GM21619 (cell line): ENCODE measurements around the gene CNDP1.

Source experiments
- ATAC-seq: cut with Tn5 transposase; IDR thresholded peaks from one replicate; pipeline ENCODE4 v1.9.1; 2021; ENCODE audit not compliant: unreplicated experiment

Gene CNDP1

GRCh38 chr18:74506448-74507084 is 27.7 kb upstream of the CNDP1 start:
- no peak for ATAC-seq

GRCh38 chr18:74507097-74507881 is 27.0 kb upstream of the CNDP1 start:
- no peak for ATAC-seq

DNA sequence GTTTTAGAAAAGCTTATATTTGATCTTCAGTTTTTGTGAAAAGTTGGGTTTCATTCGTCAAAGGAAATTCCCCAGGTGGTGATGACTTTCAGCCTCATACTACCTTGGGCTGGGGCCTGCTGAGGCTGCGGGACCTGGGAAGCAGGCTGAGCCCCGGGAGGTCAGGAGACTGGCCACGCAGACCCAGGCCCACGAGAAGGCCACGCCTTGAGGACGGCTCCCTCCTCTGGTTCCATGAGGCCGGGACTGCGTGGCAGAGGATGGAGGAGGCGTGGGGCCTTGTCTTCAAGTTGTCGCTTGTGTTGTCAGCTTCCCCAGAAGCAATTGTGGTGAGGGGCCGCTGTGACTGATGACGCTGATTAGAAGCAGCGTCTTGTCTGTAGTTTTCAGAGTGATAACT is 26.4 kb upstream of the CNDP1 start:
- no peak for ATAC-seq

DNA sequence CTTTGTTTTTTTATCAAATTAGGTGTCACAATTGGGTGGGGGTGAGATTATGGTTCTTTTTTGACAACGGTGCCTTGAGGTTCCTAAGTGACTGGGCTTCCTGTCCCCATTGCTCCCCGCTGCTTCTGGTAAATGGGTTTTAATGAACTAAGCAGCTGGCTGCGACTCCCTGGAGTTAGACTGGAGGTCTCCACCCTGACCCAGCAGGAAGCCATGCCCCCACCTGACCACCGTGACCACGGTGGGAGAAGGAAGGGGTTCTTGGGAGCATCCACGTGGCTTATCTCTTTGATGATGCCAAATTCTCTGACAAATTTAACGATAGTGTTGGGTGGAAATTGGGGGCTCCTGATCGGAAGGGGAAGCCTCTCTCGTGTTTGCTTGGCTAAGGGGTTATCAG is 25.9 kb upstream of the CNDP1 start:
- no peak for ATAC-seq

GRCh38 chr18:74508821-74509225 is 25.5 kb upstream of the CNDP1 start:
- no peak for ATAC-seq

- no peak for ATAC-seq
Observed at GRCh38 chr18:74509856-74510769, 24.2 kb upstream of the CNDP1 start.

- ATAC-seq, result no peak
Observed at GRCh38 chr18:74510770-74511095, 23.6 kb upstream of the CNDP1 start.

- no peak for ATAC-seq
Observed at GRCh38 chr18:74511823-74512222, 22.5 kb upstream of the CNDP1 start.

- no peak for ATAC-seq
Observed at GRCh38 chr18:74512321-74513053, 21.8 kb upstream of the CNDP1 start.

DNA sequence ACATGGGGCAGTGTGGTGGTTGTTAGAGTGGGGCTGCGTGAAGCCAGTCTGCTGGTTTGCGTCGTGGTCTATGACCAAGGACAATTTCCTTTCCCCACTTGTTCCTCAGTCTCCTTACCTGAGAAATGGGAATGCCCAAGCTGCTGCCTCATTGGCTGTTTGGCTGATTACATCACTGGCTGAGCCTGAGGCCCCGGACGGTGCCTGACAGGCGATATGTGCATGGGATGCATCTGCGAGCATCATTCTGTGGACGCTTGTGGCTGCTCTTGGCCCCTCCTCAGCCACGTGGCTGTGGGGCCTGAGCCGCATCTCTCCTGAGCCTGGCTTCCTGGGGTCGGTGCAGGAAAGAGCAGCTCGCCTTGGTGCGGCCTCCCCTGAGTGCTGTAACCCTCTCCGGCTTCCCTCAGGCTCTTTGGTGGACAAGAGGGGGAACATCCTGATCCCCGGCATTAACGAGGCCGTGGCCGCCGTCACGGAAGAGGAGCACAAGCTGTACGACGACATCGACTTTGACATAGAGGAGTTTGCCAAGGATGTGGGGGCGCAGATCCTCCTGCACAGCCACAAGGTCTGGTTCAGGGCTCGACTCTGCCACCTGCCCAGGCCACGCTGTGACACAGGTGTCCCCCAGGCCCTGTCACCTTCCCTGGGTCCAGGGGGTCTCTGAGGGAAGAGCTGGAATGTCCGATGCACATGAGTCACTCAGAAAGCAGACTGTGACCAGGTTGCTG is 21.0 kb upstream of the CNDP1 start:
- ATAC-seq, result no peak

- no peak for ATAC-seq
Observed at GRCh38 chr18:74513883-74514205, 20.5 kb upstream of the CNDP1 start.

GRCh38 chr18:74514860-74515495 is 19.3 kb upstream of the CNDP1 start:
- no peak for ATAC-seq

DNA sequence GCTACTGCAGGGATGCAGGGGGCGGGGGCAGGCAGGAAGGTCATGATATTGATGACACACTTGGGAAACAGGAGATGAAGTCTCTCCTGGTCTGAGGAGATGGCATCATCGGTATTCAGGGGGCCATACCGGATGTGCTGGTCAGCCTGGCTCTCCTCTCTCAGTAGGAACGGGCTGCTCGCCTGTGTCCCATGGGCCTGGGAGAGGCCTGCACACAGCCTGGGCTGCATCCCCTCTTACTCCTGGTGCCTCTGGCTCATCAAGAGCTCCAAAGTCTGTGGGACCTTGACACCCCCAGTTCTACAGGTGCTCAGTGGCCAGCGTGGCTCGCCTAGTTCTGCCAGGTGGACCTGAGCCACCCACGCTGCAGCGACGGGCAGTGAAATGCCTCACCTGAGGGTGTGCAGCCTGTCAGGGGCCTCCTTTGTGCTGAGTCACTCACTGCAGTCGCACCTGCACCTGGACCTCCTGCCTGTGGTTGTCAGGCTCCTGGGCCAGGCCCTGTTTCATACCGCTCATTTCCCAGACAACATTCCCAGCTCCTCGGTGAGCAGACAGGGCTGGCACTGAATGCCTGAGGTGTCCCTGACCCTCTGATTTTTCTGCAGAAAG is 18.6 kb upstream of the CNDP1 start:
- no peak for ATAC-seq

- no peak for ATAC-seq
Observed at GRCh38 chr18:74516271-74517235, 17.7 kb upstream of the CNDP1 start.

DNA sequence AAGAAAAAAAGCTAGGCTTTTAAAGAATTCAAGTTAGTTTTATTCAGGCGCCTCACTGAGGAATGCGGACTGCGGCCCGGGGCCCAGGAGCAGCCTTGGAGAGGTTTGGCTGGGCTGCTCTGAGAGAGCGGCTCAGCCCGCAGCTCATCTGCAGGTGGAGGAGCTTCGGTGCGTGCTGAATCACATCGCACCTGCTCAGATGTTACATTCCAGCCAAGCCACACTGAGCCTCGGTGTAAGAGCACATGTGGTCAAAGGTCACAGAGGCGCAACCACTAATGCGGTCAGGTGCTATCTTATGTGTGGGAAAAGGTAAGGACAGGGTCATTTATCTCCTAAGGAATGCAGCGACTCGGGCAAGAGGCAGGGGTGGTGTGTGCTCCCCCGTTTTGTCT is 17.1 kb upstream of the CNDP1 start:
- no peak for ATAC-seq

DNA sequence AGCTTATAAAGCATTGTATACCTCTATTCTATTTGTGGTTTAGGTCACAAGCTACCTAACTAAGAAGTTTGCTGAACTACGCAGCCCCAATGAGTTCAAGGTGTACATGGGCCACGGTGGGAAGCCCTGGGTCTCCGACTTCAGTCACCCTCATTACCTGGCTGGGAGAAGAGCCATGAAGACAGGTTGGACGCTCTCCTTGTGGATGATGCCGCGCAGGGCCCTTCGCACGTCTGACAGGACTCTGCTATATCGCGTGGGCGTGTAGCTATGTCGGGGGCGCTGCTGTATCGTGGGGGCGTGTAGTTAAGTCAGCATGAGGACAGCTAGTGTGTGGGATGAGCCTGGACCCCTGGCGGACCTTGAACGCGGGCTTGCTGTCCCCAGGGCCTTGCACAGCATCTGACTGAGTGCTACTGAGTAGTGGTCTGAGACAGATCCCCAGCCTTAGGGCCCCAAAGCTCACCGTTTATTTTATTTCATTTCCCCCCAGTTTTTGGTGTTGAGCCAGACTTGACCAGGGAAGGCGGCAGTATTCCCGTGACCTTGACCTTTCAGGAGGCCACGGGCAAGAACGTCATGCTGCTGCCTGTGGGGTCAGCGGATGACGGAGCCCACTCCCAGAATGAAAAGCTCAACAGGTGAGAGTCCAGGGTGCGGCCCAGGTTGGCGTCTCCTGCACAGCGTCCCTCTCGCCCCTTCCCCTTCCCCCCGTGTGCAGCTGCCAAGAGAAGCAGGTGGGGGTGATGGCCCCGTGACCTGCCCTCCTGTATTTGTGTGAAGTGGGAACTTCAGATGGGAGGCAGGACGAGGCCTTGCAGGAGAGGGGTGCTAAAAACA is 15.6 kb upstream of the CNDP1 start:
- ATAC-seq, result no peak

GRCh38 chr18:74519320-74520095 is 14.8 kb upstream of the CNDP1 start:
- ATAC-seq, result no peak
